ENCODE results near the gene DXO.
"Not testable (repeated sequence)": the region's sequence is repeated elsewhere in the genome, so short reads cannot be mapped to it uniquely, and the experiment has no call there.

The DXO gene

GRCh38 chr6:31954511-31954910 lies 17.4 kb downstream of the DXO start:
- DNase-seq, result no peak

- no peak for DNase-seq
These were observed 19.0 kb downstream of the DXO start for GRCh38 chr6:31952890-31953289.

GRCh38 chr6:31952140-31952805 lies 19.7 kb downstream of the DXO start:
- peak in 1 of 2 experiments; percentile 49 for DNase-seq

DNA sequence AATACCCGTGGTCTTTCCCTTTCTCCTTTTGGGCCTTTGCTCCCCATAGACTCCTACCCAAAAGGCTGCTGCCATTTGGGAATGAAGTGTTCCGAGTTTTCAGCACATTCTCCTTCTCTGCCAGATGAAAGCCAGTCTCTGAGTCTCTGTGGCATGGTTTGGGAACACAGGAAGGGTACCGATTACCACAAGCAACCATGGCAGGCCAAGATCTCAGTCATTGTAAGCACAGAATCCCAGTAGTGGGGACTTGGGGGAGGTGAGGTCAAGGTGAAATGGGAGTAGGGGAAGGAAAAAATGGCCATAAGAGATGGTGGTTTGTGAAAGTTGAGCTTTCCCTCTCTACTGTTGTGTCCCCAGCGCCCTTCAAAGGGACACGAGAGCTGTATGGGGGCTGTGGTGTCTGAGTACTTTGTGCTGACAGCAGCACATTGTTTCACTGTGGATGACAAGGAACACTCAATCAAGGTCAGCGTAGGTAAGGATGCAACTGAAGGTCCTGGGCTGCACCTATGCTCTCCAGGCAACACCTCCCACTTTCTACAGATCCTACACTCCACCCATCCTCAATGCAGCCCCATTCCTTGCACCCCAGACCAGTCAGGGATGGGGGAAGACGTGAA lies 21.9 kb downstream of the DXO start:
- no peak for DNase-seq

DNA sequence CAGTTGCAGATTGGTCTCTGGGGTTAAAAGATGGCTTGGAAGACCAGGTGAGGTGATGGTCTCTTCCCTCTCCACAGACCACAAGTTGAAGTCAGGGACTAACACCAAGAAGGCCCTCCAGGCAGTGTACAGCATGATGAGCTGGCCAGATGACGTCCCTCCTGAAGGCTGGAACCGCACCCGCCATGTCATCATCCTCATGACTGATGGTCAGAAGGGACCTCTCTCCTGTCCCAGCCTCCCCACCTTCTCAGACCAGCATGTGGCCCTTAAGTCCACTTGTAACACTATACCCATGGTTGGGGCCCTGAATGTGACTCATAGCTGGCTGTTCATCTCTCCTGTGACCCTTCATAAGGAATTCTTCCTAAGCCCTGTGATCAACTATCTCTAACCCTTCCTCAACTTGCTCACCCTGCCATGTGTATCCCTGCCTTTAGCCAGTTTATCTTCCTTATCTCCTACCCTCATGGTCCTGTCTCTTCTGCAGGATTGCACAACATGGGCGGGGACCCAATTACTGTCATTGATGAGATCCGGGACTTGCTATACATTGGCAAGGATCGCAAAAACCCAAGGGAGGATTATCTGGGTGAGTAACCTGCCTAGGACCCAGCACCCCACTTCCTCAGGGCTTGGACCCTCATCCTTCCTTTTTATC lies 23.1 kb downstream of the DXO start:
- no peak for DNase-seq

DNA sequence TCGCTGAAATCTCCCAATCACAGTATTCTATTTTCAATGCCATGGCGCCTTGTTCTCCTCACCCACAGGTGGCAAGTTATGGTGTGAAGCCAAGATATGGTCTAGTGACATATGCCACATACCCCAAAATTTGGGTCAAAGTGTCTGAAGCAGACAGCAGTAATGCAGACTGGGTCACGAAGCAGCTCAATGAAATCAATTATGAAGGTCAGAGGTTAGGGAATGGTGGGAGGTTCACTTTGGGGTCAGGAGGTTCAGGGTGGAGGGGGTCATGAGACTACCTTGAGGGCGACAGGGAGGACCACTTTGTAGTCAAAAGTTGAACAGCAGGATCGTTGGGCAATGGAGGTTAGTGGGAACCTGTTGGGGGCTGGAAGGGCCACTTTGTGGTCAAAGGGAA lies 23.6 kb downstream of the DXO start:
- DNase-seq, result no peak

DNA sequence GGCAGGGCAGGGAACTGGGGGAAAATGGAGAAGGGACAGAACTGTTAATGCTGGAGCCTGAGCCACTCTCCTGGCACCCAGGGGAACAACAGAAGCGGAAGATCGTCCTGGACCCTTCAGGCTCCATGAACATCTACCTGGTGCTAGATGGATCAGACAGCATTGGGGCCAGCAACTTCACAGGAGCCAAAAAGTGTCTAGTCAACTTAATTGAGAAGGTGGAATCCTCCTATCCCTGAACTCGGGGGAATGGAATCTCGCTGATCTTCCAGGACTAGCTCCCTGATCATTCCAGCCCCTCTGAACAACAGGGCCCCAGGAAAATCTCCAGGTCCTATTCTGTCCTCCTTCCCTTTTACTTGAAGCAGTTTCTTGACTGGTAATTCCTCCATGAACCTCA lies 24.1 kb downstream of the DXO start:
- DNase-seq, result no peak

DNA sequence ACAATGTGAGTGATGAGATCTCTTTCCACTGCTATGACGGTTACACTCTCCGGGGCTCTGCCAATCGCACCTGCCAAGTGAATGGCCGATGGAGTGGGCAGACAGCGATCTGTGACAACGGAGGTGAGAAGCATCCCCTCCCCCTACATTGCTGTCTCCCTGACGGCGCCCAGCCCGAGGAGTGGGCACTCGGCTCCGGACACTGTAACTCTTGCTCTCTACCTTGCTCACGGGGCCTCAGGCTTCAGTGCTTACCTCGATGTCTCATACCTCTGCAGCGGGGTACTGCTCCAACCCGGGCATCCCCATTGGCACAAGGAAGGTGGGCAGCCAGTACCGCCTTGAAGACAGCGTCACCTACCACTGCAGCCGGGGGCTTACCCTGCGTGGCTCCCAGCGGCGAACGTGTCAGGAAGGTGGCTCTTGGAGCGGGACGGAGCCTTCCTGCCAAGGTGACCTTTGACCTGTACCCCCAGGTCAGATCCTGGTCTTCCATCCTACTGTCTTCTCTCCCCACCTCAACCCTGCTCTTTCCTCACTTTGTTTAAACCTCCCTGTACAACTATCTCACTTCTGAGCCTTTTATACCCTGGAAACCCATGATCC lies 24.8 kb downstream of the DXO start:
- no peak for DNase-seq

GRCh38 chr6:31946370-31946885 lies 25.5 kb downstream of the DXO start:
- no peak for DNase-seq

GRCh38 chr6:31945507-31946369 lies 26.2 kb downstream of the DXO start, which contains the start of gene CFB:
CFB (plus strand) TSS chr6:31946095; CDS start chr6:31946222, 127 bp downstream.
- DNase-seq, result no peak

DNA sequence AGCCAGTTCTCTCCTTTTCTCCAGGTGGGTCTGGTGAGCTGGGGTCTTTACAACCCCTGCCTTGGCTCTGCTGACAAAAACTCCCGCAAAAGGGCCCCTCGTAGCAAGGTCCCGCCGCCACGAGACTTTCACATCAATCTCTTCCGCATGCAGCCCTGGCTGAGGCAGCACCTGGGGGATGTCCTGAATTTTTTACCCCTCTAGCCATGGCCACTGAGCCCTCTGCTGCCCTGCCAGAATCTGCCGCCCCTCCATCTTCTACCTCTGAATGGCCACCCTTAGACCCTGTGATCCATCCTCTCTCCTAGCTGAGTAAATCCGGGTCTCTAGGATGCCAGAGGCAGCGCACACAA lies 26.8 kb downstream of the DXO start:
- DNase-seq, result no peak

DNA sequence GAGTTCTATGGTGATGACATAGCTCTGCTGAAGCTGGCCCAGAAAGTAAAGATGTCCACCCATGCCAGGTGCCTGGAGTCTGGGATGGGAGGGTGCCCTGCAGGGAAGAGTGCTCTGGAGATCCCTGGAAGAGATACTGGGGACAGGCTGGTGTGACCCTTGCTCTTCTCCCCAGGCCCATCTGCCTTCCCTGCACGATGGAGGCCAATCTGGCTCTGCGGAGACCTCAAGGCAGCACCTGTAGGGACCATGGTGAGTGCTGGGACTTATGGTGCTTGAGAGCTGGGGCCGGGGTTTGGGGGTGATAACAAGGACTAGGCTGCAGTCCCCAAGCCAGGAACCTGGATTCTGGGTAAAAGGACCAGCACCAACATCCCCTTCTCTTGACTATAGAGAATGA lies 28.2 kb downstream of the DXO start:
- no peak for DNase-seq

DNA sequence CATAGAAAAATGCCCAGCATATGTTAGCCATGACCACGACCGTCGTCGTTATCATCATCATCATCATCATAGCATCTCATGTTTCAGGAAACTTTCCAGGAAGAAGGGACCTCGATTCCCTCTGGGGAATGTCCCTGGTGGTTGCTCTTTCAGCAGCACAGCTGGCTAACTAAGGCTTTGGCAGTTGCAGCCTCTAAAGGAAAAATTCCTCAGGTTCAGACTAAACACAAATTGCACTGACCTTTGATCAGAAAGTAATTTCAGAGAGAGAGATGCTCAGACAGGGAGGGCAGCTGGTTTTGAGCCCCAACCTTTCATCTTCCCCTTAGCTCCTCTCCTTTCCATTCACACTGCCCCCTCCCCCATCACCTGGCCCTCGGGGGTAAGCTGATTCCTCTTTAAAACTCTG lies 31.7 kb downstream of the DXO start:
- no peak for DNase-seq

DNA sequence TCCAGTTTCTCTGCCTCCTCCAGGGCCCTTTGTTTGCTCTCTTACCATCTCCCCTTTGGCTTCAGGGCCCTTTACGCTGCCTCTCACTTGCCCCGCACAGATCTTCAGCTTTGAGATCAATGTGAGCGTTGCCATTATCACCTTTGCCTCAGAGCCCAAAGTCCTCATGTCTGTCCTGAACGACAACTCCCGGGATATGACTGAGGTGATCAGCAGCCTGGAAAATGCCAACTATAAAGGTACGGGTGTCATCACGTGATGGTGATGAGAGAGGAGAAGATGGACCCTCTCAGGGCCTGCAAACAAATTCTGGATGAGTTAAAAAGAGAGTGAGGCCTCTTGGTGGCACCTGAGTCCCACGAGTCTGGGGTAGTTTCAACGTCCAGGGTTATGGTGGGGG lies 36.1 kb downstream of the DXO start:
- no peak for DNase-seq

GRCh38 chr6:31935021-31935420 lies 36.9 kb downstream of the DXO start:
- no peak for DNase-seq

DNA sequence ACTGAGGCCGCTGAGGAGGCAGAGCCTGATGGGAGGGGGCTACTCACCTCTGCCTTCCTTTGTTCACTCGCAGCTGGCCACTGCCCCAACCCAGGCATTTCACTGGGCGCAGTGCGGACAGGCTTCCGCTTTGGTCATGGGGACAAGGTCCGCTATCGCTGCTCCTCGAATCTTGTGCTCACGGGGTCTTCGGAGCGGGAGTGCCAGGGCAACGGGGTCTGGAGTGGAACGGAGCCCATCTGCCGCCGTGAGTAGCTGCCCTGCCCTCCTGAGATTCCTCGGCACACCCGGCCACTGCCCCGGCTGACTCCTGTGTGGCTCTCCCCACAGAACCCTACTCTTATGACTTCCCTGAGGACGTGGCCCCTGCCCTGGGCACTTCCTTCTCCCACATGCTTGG lies 38.4 kb downstream of the DXO start:
- no peak for DNase-seq

- DNase-seq, result not testable (repeated sequence)
These were observed 39.8 kb downstream of the DXO start for GRCh38 chr6:31932137-31932536.

DNA sequence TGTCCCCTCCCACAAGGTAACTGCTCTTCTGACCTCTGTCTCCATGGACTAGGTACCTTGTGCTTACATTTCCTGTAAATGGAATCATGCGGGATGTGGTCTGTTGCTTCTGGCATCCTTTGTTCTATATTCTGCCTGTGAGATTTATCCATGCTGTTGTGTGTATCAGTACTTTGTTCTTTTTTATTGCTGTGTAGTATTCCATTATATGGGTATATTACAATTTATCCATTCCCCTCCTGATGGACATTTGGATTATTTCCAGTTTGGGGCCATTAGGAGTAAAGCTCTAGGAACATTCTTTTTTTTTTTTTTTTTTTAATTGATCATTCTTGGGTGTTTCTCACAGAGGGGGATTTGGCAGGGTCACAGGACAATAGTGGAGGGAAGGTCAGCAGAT lies 41.0 kb downstream of the DXO start:
- DNase-seq, result no peak

DNA sequence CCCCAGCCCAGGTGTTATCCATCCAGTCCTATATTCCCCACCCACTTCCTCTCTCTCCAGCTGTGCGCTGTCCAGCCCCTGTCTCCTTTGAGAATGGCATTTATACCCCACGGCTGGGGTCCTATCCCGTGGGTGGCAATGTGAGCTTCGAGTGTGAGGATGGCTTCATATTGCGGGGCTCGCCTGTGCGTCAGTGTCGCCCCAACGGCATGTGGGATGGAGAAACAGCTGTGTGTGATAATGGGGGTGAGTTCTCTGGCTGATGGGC lies 43.3 kb downstream of the DXO start:
- no peak for DNase-seq

GRCh38 chr6:31927863-31928671 lies 43.9 kb downstream of the DXO start:
- DNase-seq, result no peak

- no peak for DNase-seq
These were observed 44.6 kb downstream of the DXO start, which contains the start of gene C2 for GRCh38 chr6:31927242-31927862. C2 (plus strand) TSS chr6:31927717; CDS start chr6:31927753, 36 bp downstream.

DNA sequence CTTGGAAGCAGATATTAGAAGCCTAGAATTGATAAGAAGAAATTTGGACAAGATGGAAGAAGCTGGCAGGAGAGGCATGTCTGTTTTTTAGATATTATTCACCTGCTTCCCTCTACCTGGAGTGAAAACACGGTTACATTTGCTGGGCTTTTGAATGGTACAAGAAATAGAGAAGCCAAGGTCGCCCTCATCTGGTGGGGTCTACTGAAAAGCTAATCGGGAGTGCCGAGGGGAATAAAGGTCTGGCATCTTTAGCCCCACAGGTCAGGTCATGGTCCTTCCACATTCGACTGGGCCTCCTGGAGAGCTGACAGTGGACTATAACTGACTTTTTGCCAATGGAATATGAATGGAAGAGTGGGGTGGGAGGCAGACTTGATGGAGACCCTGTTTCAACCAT lies 49.0 kb downstream of the DXO start:
- DNase-seq, result no peak

All from NCI-H524 (cell line).